Liver (tissue), 3 donors: ENCODE measurements around the gene PHC2.

Source experiments
- CTCF ChIP-seq: fragments of 150-350 bp; IDR thresholded peaks from 2 replicates; pipeline ENCODE4 v1.5.1; 2017; ENCODE audit warnings: improper control_type of control experiment, low read depth, low read length; ENCODE audit not compliant: missing input control
- EGR1 ChIP-seq, 2 donors: IDR thresholded peaks; 2 replicates each; pipeline ENCODE4 v1.6.1; 2016 to 2018; ENCODE audit warnings: antibody characterized with exemption in 2 of 2, low read depth in 2 of 2
- RAD21 ChIP-seq, 2 donors: IDR thresholded peaks; 2 replicates each; pipeline ENCODE4 v1.6.1; 2016; ENCODE audit warnings: antibody characterized with exemption in 2 of 2, mild to moderate bottlenecking in 2 of 2
- RXRA ChIP-seq, 2 donors: IDR thresholded peaks; 2 replicates each; pipeline ENCODE4 v1.6.1; 2017 to 2018; ENCODE audit warnings: antibody characterized with exemption in 2 of 2, mild to moderate bottlenecking in 1 of 2
- TF ChIP-seq, protein P1 (sequence below): IDR thresholded peaks from 2 replicates; pipeline ENCODE4 v1.6.1; 2016; ENCODE audit warnings: antibody characterized with exemption
- donor health status: healthy.
- donor health status: healthy.

GRCh38 chr1:33336580-33336979, 94.3 kb downstream of the PHC2 start:
- TF ChIP-seq EGR1 (IDR thresholded peaks at IDR 0.05; ENCODE audit: low read depth in 2 of 2) = no peak
- no peak for TF ChIP-seq RXRA (IDR thresholded peaks at IDR 0.05)
- TF ChIP-seq CTCF = no peak
- TF ChIP-seq, protein P1, sequence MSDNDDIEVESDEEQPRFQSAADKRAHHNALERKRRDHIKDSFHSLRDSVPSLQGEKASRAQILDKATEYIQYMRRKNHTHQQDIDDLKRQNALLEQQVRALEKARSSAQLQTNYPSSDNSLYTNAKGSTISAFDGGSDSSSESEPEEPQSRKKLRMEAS = no peak
- TF ChIP-seq RAD21 (IDR thresholded peaks at IDR 0.05) = no peak
